Fibroblast of skin of right biceps (primary cell): Measurements from ENCODE around the gene CEACAM8.
"Not testable (repeated sequence)": the region's sequence is repeated elsewhere in the genome, so short reads cannot be mapped to it uniquely, and the experiment has no call there.

Experiments used
- DNase-seq: peaks from one replicate; pipeline ENCODE4 v3.0.0-alpha.2; 2013

The CEACAM8 gene

GRCh38 chr19:42540071-42540553 is 54.6 kb downstream of the CEACAM8 start:
- no peak for DNase-seq

- no peak for DNase-seq
These were observed 55.6 kb downstream of the CEACAM8 start for GRCh38 chr19:42538841-42539709.

- not testable (repeated sequence) for DNase-seq
These were observed 59.4 kb downstream of the CEACAM8 start for GRCh38 chr19:42535276-42535675.

- no peak for DNase-seq
These were observed 60.3 kb downstream of the CEACAM8 start for GRCh38 chr19:42534391-42534790.

- DNase-seq: no peak
These were observed 61.8 kb downstream of the CEACAM8 start for GRCh38 chr19:42532891-42533290.

GRCh38 chr19:42531313-42531712 is 63.4 kb downstream of the CEACAM8 start:
- DNase-seq: no peak
